Neural progenitor cell (in vitro differentiated cells): Measurements from ENCODE around the gene OPCML.

Experiments used
- EZH2 ChIP-seq: fragments of 200-600 bp; sonication (generic); IDR thresholded peaks from 2 replicates; pipeline ENCODE4 v1.6.1; 2017; ENCODE audit warnings: antibody characterized with exemption, mild to moderate bottlenecking, moderate library complexity
- EZH2phosphoT487 ChIP-seq: fragments of 200-600 bp; sonication (generic); IDR thresholded peaks from 2 replicates; pipeline ENCODE4 v1.6.1; 2017; ENCODE audit warnings: antibody characterized with exemption

DNA sequence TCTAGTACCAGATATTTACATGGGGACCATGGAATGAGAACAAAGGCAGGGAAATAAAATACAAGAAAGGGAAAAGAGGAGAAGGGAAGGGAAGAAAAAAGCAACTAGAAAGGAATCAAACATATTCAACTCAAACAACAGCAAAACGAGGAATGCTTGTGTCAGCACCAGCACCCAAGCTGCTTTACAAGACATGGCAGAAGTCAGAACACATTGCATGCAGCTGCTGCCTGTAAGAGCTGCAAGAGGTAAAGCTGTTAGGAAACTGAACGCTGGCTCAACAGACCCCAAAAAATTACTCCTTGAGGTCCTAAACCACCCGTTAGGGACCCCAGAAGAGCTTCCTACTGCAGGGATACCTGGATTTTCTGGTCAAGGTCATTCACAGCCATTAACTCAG, 296.9 kb downstream of the OPCML start:
- TF ChIP-seq EZH2phosphoT487: no peak
- no peak for TF ChIP-seq EZH2
